HEK293 (cell line): ENCODE data around the gene CENPVL3.

Experiments
- CTCF ChIP-seq: fragments of 450-650 bp; formaldehyde crosslinking; IDR thresholded peaks from 2 replicates; pipeline ENCODE4 v1.5.1; 2016; ENCODE audit warnings: missing biosample characterization, missing genetic modification characterization
- YY1 ChIP-seq: fragments of 450-650 bp; formaldehyde crosslinking; IDR thresholded peaks from 2 replicates; pipeline ENCODE4 v1.5.1; 2018; ENCODE audit warnings: missing biosample characterization, missing genetic modification characterization
- ZBTB1 ChIP-seq: fragments of 450-650 bp; formaldehyde crosslinking; IDR thresholded peaks from 2 replicates; pipeline ENCODE4 v1.5.1; 2016; ENCODE audit warnings: missing biosample characterization, missing genetic modification characterization
- ZNF660 ChIP-seq: fragments of 450-650 bp; IDR thresholded peaks from 2 replicates; pipeline ENCODE4 v1.5.1; 2018; ENCODE audit warnings: missing biosample characterization, mild to moderate bottlenecking, missing genetic modification characterization

DNA sequence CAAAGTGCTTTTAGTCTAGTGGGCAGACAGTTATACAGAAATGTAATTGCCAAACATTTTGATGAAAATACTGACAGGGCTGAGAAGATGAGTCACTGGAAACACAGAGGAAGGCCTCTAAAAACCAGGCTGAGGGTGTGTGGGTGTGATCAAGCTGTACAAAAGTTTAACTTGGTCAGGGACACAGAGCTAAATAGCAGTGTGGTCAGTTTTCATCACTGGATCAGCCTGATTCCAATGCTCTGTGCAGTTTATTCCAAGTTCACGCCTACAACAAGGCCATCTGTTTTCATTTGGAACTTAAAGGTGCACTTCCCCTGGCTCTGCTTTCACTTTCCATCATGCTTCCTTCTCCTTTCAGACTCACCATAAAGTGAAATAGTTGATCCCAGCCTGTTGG is 10.6 kb downstream of the CENPVL3 start:
- TF ChIP-seq CTCF (tag by site-specific recombination) = no peak
- no peak for TF ChIP-seq ZNF660 (tag by site-specific recombination)
- no peak for TF ChIP-seq ZBTB1 (tag by site-specific recombination)
- TF ChIP-seq YY1 = no peak
